Stimulated activated CD4-positive, alpha-beta T cell treated with anti-CD3 and anti-CD28 coated beads, Interleukin-1b, Interleukin-23, amount 100 ng/mL, for 1 hour (primary cell): ENCODE measurements around the gene TBC1D17.

Experiments
- DNase-seq, 2 donors: peaks; one replicate each; pipeline ENCODE4 v3.0.0-alpha.2; 2020; ENCODE audit warnings: low read depth in 2 of 2

Gene TBC1D17

DNA sequence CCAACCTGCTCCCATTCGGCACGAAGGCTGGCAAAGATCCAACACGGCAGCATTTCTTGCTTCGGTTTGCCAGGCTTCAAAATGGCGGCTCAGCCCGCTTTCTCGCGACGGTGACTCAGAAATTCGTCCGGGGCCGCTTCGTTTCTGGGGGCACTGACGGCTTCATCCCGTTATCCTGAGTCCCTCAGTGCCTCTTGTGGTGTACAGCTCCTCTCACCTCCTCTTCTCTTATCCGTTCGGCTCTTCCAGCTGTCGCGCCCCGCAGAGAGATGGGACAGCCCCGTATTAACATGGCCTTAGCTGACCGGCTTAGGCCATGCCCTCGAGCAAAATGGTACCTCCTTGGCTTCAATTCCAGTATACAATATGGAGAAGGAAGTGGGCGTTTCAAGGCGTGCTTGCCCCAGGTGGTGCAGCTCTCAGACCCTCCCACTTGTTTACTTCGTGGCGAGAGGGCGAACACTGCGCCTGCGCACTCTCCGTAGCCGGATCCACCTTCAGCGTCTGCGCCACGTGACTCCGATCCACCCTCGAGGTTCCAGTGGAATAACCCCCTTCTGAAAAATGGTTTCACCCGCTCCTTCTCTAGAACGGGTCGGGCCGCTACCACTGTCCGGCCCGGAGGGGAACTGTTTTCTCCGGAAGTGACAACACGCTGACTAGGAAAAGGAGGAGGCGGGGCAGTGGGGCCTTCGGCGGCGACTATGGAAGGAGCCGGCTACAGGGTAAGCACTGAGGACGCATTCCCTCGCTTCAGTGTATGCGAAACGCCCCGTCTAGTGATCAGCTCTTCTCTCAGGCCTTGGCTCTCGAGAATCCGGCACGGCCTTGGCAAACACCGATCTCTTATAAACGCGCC is at the start of gene TBC1D17, which contains the start of gene AKT1S1:
Gene TBC1D17, plus strand, starts transcription at position 683 of the 859 bp plus-strand sequence. Its CDS starts 22 bp downstream, at position 705.
Gene AKT1S1, minus strand, starts transcription at position 336 of the 859 bp plus-strand sequence. CDS start 4,060 bp downstream, outside the sequence.
- DNase-seq, result peak; percentile 86 to 97

DNA sequence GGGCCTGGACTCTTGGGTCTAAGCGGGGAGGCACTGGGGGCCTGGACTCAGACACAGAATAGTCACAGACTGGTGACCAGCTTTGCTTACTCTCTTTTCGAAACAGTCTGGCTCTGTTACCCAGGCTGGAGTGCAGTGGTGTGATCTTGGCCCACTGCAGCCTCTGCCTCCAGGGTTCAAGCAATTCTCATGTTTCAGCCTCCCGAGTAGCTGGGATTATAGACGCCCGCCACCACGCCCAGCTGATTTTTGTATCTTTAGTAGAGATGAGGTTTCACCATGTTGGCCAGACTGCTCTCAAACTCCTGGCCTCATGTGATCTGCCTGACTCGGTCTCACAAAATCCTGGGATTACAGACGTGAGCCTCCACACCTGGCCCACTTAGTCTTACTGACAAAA is 48.3 kb upstream of the TBC1D17 start:
- no peak for DNase-seq

- DNase-seq, result no peak
Measured at GRCh38 chr19:49829721-49830120, 47.8 kb upstream of the TBC1D17 start.

GRCh38 chr19:49830766-49831165 is 46.7 kb upstream of the TBC1D17 start:
- DNase-seq, result no peak

DNA sequence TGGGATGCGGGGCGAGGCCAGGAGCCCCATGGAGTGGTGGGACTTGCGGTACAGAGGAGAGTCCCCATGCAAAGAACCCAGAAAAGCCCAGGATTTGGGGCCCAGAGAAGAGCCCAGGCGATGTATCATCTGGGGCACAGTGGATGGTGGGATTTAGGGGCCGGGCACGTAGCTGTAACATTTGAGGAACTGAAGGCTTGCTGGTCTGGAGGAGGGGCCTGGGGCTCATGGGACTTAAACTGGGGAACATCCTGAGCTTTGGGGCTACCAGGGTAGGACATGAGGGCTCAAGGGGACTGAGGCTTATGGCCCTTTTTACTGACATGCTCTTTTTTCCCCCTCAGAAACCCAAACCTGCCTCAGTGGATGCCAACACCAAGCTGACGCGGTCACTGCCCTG is 45.9 kb upstream of the TBC1D17 start:
- no peak for DNase-seq

DNA sequence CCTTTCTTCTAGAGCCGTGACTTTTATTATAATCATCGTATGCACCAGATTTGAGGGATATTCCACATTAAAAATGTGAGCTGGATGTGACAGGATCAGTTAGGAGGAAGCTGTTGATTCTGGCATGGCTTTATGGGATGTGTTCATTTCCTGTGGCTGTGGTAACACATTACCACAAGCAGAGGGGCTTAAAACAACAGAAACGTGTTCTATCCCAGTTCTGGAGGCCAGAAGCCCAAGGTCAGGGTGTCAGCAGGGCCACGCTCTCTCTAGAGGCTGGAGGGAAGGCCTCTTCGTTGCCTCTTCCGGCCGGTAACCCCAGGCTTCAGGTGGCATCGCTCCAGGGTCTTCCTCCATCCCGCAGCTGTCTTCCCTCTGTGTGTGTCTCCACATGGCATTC is 44.9 kb upstream of the TBC1D17 start:
- DNase-seq, result no peak

- no peak for DNase-seq
Measured at GRCh38 chr19:49833599-49833998, 43.9 kb upstream of the TBC1D17 start.

DNA sequence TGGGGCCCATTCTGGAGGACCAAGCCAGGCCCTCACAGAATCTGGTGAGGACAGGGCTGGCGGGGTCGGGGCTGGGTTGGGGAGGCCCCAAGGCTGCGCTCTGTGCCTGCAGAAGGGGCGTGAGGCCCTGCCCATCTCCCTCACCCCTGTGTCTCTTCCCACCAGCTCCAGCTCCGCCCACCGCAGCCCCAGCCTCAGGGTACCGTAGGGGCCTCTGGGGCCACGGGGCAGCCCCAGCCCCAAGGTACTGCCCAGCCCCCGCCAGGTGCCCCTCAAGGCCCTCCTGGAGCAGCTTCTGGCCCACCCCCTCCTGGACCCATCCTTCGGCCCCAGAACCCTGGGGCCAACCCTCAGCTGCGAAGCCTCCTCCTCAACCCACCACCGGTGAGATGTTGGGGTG is 41.9 kb upstream of the TBC1D17 start:
- DNase-seq, result no peak

DNA sequence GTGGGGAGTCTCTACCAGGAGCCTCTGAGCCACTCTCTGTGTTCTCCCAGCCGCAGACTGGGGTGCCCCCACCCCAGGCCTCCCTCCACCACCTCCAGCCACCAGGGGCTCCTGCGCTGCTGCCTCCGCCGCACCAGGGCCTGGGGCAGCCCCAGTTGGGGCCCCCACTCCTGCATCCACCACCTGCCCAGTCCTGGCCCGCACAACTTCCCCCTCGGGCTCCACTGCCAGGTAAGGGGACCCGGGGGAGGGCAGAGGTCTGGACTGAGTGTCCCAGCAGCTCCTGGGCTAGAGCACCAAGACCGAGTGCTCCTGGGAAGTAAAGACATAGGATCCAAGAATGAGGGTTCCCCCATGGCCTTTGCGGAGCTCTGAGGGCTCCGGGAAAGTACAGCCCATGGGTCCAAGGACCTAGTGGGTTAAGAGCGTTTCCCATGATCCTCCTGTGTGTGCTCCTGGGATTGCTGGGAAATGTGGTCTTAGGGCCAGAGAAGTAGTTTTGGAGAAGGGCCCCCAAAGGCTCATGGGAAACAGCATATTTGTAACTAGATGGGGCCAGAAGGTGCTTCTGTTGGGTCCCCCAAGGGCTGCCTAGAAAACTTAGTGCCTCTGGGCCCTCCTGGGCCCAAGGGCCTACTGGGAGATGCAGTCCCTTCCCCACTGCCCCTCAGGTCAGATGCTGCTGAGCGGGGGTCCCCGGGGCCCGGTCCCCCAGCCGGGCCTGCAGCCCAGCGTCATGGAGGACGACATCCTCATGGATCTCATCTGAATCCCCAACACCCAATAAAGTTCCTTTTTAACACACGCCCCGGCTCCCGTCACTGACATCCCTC is 41.1 kb upstream of the TBC1D17 start:
- no peak for DNase-seq

DNA sequence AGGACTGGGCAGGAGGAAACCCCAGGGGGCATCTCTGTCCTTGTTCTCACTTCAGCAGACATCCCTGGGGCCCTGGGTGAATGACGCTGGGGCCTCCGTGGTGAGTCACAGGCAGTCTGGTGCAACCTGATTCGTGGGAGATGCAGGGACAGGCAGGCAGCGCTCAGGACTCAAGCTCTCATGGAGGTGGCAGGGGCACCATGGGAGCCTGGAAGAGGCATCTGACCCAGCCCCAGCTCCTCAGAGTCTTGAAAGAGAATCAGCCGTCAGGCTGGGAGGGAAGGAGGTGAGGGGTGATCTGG is 40.5 kb upstream of the TBC1D17 start:
- no peak for DNase-seq

DNA sequence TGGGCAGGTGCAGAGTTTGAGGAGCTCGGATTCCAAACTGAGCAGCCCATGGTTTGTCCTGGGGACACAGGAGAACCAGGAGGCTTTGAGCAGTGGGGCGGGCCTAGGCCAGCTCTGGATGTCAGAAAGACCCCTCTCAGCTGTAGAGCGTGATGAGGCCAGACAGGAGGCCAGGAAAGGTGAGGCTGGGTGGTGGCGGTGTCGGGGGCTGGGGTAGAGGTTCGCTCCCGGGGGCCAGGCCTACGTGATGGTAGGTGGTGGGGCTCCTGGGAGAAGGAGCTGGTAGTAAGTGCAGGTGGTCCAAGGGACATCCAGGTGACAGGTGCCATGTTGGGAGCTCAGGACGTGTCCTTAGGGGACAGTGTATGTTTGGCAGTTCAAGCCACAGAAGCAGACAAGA is 40.1 kb upstream of the TBC1D17 start:
- no peak for DNase-seq

GRCh38 chr19:49838885-49839588 is 38.5 kb upstream of the TBC1D17 start:
- no peak for DNase-seq

- no peak for DNase-seq
Measured at GRCh38 chr19:49839713-49840112, 37.8 kb upstream of the TBC1D17 start.

DNA sequence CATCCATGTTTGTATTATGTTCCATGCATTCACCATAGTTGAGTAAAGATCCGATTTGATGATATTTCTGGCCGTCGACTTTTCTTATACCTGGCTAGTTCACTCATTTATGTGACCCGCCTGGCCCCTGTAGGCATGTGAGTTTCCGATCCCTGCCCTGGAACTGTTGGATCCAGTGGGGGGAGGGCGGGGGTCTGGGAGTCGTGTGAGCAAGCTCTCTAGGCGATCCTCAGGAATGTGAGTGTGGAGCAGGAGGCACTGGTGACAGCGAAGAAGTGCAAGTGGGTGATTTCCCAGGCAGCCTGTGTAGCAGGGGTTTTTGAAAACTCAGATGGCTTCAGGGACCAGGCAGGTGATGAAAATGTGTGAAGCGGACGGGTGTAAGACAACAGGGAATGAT is 37.2 kb upstream of the TBC1D17 start:
- DNase-seq, result no peak

- DNase-seq, result no peak
Measured at GRCh38 chr19:49840736-49841249, 36.7 kb upstream of the TBC1D17 start.

- no peak for DNase-seq
Measured at GRCh38 chr19:49843265-49843664, 34.2 kb upstream of the TBC1D17 start.

GRCh38 chr19:49844138-49845095 is 33.1 kb upstream of the TBC1D17 start:
- DNase-seq, result no peak

GRCh38 chr19:49845414-49845813 is 32.1 kb upstream of the TBC1D17 start:
- no peak for DNase-seq

DNA sequence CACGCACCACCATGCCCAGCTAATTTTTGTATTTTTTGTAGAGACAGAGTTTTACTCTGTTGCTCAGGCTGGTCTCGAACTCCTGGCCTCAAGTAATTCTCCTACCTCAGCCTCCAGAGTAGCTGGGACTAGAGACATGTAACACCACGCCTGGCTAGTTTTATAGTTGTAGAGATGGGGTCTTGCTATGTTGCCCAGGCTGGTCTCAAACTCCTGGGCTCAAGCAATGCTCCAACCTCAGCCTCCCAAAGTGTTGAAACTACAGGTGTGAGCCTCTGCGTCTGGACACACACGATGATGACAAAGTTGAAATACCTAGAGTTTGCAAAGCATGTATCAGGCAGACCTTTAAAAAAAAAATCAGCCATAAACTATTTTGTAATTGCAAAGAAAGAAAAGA is 31.1 kb upstream of the TBC1D17 start:
- no peak for DNase-seq

- no peak for DNase-seq
Measured at GRCh38 chr19:49847731-49848696, 29.5 kb upstream of the TBC1D17 start.
